ENCODE results near the gene PSG1. TPM values are rescaled to one million over a fixed set of nuclear protein-coding genes. Genes with fewer than 3 reads are reported as not detected.
"Not testable (repeated sequence)": the region's sequence is repeated elsewhere in the genome, so short reads cannot be mapped to it uniquely, and the experiment has no call there.

The PSG1 gene
- total and polyA plus RNA-seq, 3 donors from 2014 or later = not detected

- Histone ChIP-seq H3K9me3 (no peaks in the 10 kb centered on the region), H3K36me3 (ENCODE audit: low read depth, missing control alignments) (no peaks in the 10 kb centered on the region), H3K4me1 (no peaks in the 10 kb centered on the region), H3K4me3 (no peak overlapping the region), H3K27me3 (no peaks in the 10 kb centered on the region), H3K27ac (no peak overlapping the region)
- intact Hi-C loops (cut with DNase I; ENCODE audit: low total_unique reads) = no loop called here
- 64 to 86% methylated on average over 2 of the region's 2 CpGs for WGBS, 2 donors
- TF ChIP-seq CTCF (IDR thresholded peaks at IDR 0.05) (no peak), POLR2A (IDR thresholded peaks at IDR 0.05) (no peak)
- no peak for DNase-seq
Measured at GRCh38 chr19:42846597-42846996, 32.9 kb downstream of the PSG1 start.

GRCh38 chr19:42843631-42844030 is 35.9 kb downstream of the PSG1 start:
- DNase-seq; H3K4me1 ChIP-seq; H3K27ac ChIP-seq; H3K27me3 ChIP-seq; H3K9me3 ChIP-seq; H3K36me3 ChIP-seq (ENCODE audit: low read depth, missing control alignments); H3K4me3 ChIP-seq; intact Hi-C loops (cut with DNase I; ENCODE audit: low total_unique reads): not testable (repeated sequence)
- WGBS, 2 donors = 56 to 75% methylated on average over 7 of the region's 7 CpGs

- intact Hi-C loops (cut with DNase I; ENCODE audit: low total_unique reads); H3K27me3 ChIP-seq; H3K27ac ChIP-seq; H3K36me3 ChIP-seq (ENCODE audit: low read depth, missing control alignments); H3K4me3 ChIP-seq; H3K4me1 ChIP-seq; H3K9me3 ChIP-seq; DNase-seq: not testable (repeated sequence)
- 70 to 81% methylated on average over 9 of the region's 9 CpGs for WGBS, 2 donors
Measured at GRCh38 chr19:42832746-42833442, 46.6 kb downstream of the PSG1 start.

GRCh38 chr19:42832023-42832680 is 47.4 kb downstream of the PSG1 start:
- H3K27ac ChIP-seq; intact Hi-C loops (cut with DNase I; ENCODE audit: low total_unique reads); H3K9me3 ChIP-seq; H3K36me3 ChIP-seq (ENCODE audit: low read depth, missing control alignments); DNase-seq; H3K27me3 ChIP-seq; H3K4me3 ChIP-seq; H3K4me1 ChIP-seq: not testable (repeated sequence)
- 72 to 80% methylated on average over 3 of the region's 3 CpGs for WGBS, 2 donors

- Histone ChIP-seq H3K27ac (no peak overlapping the region), H3K27me3 (no peaks in the 10 kb centered on the region), H3K9me3 (no peaks in the 10 kb centered on the region), H3K4me3 (no peak overlapping the region), H3K36me3 (ENCODE audit: low read depth, missing control alignments) (no peaks in the 10 kb centered on the region), H3K4me1 (no peaks in the 10 kb centered on the region)
- no peak for DNase-seq
- WGBS, 2 donors = 66 to 71% methylated on average over 1 of the region's 1 CpG
- TF ChIP-seq CTCF (IDR thresholded peaks at IDR 0.05) (no peak), POLR2A (IDR thresholded peaks at IDR 0.05) (no peak)
- intact Hi-C loops (cut with DNase I; ENCODE audit: low total_unique reads) = no loop called here
Measured at GRCh38 chr19:42831221-42832019, 48.1 kb downstream of the PSG1 start.

- H3K4me1 ChIP-seq; intact Hi-C loops (cut with DNase I; ENCODE audit: low total_unique reads); H3K36me3 ChIP-seq (ENCODE audit: low read depth, missing control alignments); H3K27me3 ChIP-seq; H3K27ac ChIP-seq; H3K4me3 ChIP-seq; H3K9me3 ChIP-seq; DNase-seq: not testable (repeated sequence)
- 83 to 94% methylated on average over 9 of the region's 9 CpGs for WGBS, 2 donors
Measured at GRCh38 chr19:42821306-42821977, 58.1 kb downstream of the PSG1 start.

GRCh38 chr19:42819960-42820650 is 59.4 kb downstream of the PSG1 start:
- H3K27ac ChIP-seq; H3K27me3 ChIP-seq; H3K9me3 ChIP-seq; intact Hi-C loops (cut with DNase I; ENCODE audit: low total_unique reads); H3K4me1 ChIP-seq; H3K36me3 ChIP-seq (ENCODE audit: low read depth, missing control alignments); H3K4me3 ChIP-seq; DNase-seq: not testable (repeated sequence)
- 80 to 81% methylated on average over 5 of the region's 5 CpGs for WGBS, 2 donors
